GM12872 (cell line): ENCODE results near the gene FHL2.

Source experiments
- TF ChIP-seq, protein P1 (sequence below): IDR thresholded peaks from 3 replicates; pipeline ENCODE4 v1.5.1; 2011; ENCODE audit warnings: low read depth, mild to moderate bottlenecking, low read length, moderate library complexity; ENCODE audit not compliant: insufficient read depth

FHL2 gene

DNA sequence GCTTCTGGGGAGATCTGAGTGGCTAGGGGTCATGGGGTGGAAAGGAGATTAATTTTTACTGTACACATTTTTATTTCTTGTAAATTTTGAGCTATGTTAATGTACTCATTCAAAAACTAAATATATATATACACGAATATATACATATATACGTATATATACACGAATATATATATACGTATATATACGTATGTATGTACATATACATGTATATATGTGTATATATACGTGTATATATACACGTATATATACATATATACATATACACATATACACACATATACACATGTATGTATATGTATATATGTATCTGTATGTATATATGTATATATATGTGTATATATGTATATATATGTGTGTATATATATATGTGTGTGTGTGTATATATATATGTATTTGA, 3.0 kb upstream of the FHL2 start:
- TF ChIP-seq, protein P1, sequence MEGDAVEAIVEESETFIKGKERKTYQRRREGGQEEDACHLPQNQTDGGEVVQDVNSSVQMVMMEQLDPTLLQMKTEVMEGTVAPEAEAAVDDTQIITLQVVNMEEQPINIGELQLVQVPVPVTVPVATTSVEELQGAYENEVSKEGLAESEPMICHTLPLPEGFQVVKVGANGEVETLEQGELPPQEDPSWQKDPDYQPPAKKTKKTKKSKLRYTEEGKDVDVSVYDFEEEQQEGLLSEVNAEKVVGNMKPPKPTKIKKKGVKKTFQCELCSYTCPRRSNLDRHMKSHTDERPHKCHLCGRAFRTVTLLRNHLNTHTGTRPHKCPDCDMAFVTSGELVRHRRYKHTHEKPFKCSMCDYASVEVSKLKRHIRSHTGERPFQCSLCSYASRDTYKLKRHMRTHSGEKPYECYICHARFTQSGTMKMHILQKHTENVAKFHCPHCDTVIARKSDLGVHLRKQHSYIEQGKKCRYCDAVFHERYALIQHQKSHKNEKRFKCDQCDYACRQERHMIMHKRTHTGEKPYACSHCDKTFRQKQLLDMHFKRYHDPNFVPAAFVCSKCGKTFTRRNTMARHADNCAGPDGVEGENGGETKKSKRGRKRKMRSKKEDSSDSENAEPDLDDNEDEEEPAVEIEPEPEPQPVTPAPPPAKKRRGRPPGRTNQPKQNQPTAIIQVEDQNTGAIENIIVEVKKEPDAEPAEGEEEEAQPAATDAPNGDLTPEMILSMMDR: no peak

GRCh38 chr2:105400138-105400540, 1.3 kb upstream of the FHL2 start:
- TF ChIP-seq, protein P1: no peak

DNA sequence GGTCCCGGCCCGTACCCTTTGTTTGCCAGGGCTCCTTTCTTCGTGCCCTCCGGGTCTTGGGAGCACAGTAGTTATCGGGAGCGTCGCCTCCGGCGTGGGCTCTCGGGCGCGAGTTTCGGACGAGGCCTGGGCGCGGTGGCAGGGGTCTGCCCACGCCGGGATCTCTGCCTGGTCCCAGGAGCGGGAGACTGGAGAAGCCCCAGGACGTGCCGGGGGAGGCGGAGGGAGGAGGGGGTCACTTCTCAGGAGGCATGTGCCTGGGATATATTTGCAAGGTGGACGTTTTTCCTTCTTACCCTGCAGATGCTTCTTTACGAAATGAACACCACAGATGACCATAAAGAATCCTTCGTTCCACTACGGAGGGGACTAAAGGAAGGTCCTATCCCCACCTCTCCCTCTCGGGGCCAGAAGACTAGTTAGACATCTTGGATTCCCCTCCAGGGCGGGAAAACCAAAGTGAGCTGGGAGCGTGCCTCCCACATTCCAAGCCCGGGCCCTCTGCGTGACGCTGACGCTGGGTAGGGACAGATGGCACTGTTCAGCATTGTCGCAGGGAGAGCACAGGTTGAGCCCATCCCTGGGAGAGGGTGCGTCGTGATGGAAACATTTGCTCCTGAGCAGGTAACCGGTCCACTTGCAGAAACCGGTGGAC, 483 bp upstream of the FHL2 start:
- TF ChIP-seq, protein P1: no peak

GRCh38 chr2:105397953-105398335, 907 bp downstream of the FHL2 start:
- TF ChIP-seq, protein P1: no peak

DNA sequence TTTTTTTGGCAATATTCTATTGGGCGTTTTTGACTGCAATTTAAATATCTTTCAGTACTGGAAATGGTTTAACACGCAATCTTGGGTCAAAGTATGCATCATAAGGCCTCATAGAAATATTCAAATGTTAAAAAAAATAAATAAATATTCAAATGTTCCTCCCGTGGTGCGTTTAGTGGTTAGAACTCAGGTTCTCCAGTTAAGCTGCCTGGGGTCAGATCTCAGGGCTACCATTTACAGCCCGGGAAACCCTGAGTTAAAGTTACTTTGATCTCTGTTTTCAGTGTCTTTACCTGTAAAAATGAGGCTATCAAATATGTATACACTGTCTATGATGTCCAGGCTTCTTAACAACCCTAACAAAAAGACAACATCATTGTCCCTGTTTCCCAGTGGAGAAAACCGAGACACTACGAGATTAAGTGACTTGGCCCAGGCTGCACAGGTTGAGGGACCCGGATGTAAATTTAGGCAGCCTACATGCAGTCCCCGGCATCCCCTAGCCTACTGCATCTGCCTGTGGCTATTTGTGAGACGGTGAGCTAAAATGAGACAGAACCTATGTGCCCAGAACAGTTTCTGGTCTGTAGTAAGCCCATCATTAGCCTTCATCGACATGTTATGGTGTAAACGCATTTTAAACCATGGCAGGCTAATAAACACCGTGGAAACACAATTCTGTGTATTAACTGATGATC, 1.7 kb downstream of the FHL2 start:
- TF ChIP-seq, protein P1: no peak

DNA sequence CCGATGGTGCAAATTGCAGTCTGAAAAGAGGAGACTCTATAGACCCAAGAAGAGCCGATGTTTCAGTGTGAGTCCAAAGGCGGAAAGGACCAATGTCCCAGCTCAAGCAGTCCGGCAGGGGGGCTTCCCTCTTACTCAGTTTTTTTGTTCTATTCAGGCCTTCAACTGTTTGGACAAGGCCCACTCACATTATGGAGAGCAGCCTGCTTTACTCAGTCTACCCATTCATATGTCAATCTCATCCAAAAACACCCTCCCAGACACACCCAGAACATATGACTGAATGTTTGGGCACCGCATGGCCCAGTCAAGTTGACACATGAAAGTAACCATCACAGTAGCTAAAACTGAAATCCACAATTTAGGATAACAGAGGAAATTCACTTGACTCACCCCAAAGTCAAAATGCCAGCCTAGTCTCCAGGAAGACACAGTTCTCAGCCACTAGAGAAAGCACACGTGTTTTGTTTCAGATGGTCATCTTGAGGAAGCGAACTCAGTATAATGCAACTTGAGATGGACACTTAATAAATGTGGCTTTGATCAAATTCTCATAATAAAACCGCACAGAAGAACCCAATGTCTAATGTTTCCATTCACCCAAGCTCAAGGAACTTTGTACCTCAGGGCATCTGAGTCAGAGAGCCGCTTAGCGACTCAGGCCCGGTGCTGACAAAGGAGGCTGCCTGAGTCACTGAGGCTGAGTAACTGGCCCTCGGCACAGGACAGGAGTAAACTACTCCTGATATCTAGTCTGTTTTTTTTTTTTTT, 2.4 kb downstream of the FHL2 start:
- TF ChIP-seq, protein P1: no peak

GRCh38 chr2:105395691-105396090, 3.2 kb downstream of the FHL2 start:
- TF ChIP-seq, protein P1: no peak
